Activated naive CD4-positive, alpha-beta T cell treated with anti-CD3 and anti-CD28 coated beads for 36 hours (primary cell): ENCODE results near the gene PEX14. TPM values are rescaled to one million over a fixed set of nuclear protein-coding genes. Genes with fewer than 3 reads are reported as not detected.

Source experiments
- CTCF ChIA-PET: fragments of 350-600 bp; sonication (Branson Sonifier 250); formaldehyde crosslinking; loops from one replicate; lab custom pipeline; 2021; ENCODE audit warnings: antibody characterized with exemption; lab: Charles Lee
- DNase-seq: peaks from one replicate; pipeline ENCODE4 v3.0.0-alpha.2; 2020
- H3K27ac Mint-ChIP-seq: one replicate; pipeline ENCODE4 v1.8.0; 2021; ENCODE audit warnings: mild to moderate bottlenecking, mixed read lengths
- H3K27me3 Mint-ChIP-seq: one replicate; pipeline ENCODE4 v1.8.0; 2021; ENCODE audit warnings: low read depth, mixed read lengths
- H3K36me3 Mint-ChIP-seq: one replicate; pipeline ENCODE4 v1.8.0; 2021; ENCODE audit warnings: low read depth, mixed read lengths
- H3K4me1 Mint-ChIP-seq: one replicate; pipeline ENCODE4 v1.8.0; 2021; ENCODE audit warnings: low read depth, mixed read lengths
- H3K4me3 Mint-ChIP-seq: one replicate; pipeline ENCODE4 v1.8.0; 2021; ENCODE audit warnings: mild to moderate bottlenecking, moderate library complexity, mixed read lengths
- H3K9me3 Mint-ChIP-seq: one replicate; pipeline ENCODE4 v1.8.0; 2021; ENCODE audit warnings: mixed read lengths
- intact Hi-C: fragments of 100-400 bp; cut with micrococcal nuclease; formaldehyde crosslinking; loops from one replicate; pipeline ENCODE4 v1.15.1; 2023
- total RNA-seq, 2 experiments: library from RNA; stranded (reverse); gene quantifications; one replicate each; pipeline ENCODE4 v1.2.3, GENCODE V29; 2021

PEX14 gene
- total RNA-seq, 2 experiments from 2014 or later: 15.8 to 17.2 TPM

GRCh38 chr1:10649517-10650201, 174.9 kb downstream of the PEX14 start:
- no peak for DNase-seq
- Mint-ChIP-seq H3K4me1 (no peaks in the 10 kb centered on the region), H3K36me3 (no peaks in the 10 kb centered on the region), H3K9me3 (no peaks in the 10 kb centered on the region), H3K27ac (no peak overlapping the region), H3K27me3 (no peaks in the 10 kb centered on the region), H3K4me3 (no peak overlapping the region)
- CTCF ChIA-PET: no interaction called here
- intact Hi-C loops: no loop called here

GRCh38 chr1:10650556-10651388, 176.0 kb downstream of the PEX14 start:
- Mint-ChIP-seq H3K9me3 (no peaks in the 10 kb centered on the region), H3K36me3 (no peaks in the 10 kb centered on the region), H3K4me3 (no peak overlapping the region), H3K27ac (no peak overlapping the region), H3K4me1 (no peaks in the 10 kb centered on the region), H3K27me3 (no peaks in the 10 kb centered on the region)
- DNase-seq: no peak
- CTCF ChIA-PET: no interaction called here
- intact Hi-C loops: no loop called here

- no peaks in the 10 kb centered on the region for H3K9me3 Mint-ChIP-seq
- H3K4me3 Mint-ChIP-seq: no peak overlapping the region
Measured at GRCh38 chr1:10651389-10651766, 176.6 kb downstream of the PEX14 start.

GRCh38 chr1:10651793-10652192, 177.0 kb downstream of the PEX14 start:
- DNase-seq: no peak
- Mint-ChIP-seq H3K9me3 (no peaks in the 10 kb centered on the region), H3K36me3 (no peaks in the 10 kb centered on the region), H3K27ac (no peak overlapping the region), H3K4me3 (no peak overlapping the region), H3K4me1 (no peaks in the 10 kb centered on the region), H3K27me3 (no peaks in the 10 kb centered on the region)
- CTCF ChIA-PET: no interaction called here
- intact Hi-C loops: no loop called here

More at GRCh38 chr1:10651389-10651766, 176.6 kb downstream of the PEX14 start:
- H3K27ac Mint-ChIP-seq: no peak overlapping the region
- H3K36me3 Mint-ChIP-seq: no peaks in the 10 kb centered on the region
- no peaks in the 10 kb centered on the region for H3K4me1 Mint-ChIP-seq
- DNase-seq: no peak
- H3K27me3 Mint-ChIP-seq: no peaks in the 10 kb centered on the region
- CTCF ChIA-PET: no interaction called here
- intact Hi-C loops: no loop called here

GRCh38 chr1:10652626-10653025, 177.9 kb downstream of the PEX14 start:
- H3K9me3 Mint-ChIP-seq: no peaks in the 10 kb centered on the region
- no peaks in the 10 kb centered on the region for H3K36me3 Mint-ChIP-seq
- intact Hi-C loops: no loop called here
- CTCF ChIA-PET: no interaction called here
- H3K27me3 Mint-ChIP-seq: no peaks in the 10 kb centered on the region
- no peak overlapping the region for H3K27ac Mint-ChIP-seq
- no peaks in the 10 kb centered on the region for H3K4me1 Mint-ChIP-seq
- H3K4me3 Mint-ChIP-seq: no peak overlapping the region
- DNase-seq: no peak

GRCh38 chr1:10653370-10654125, 178.8 kb downstream of the PEX14 start:
- H3K27me3 Mint-ChIP-seq: no peaks in the 10 kb centered on the region
- CTCF ChIA-PET: interaction anchor here (0.6 kb wide), 1 partner anchor 197 kb away, joined by 3 read pairs; no protein-coding TSS in a partner anchor
- no peaks in the 10 kb centered on the region for H3K9me3 Mint-ChIP-seq
- H3K36me3 Mint-ChIP-seq: no peaks in the 10 kb centered on the region
- H3K4me1 Mint-ChIP-seq: no peaks in the 10 kb centered on the region
- H3K4me3 Mint-ChIP-seq: no peak overlapping the region
- DNase-seq: no peak
- H3K27ac Mint-ChIP-seq: no peak overlapping the region
- intact Hi-C loops: no loop called here

GRCh38 chr1:10655002-10655401, 180.3 kb downstream of the PEX14 start:
- H3K4me1 Mint-ChIP-seq: no peaks in the 10 kb centered on the region
- H3K27me3 Mint-ChIP-seq: no peaks in the 10 kb centered on the region
- intact Hi-C loops: no loop called here
- H3K9me3 Mint-ChIP-seq: no peaks in the 10 kb centered on the region
- H3K36me3 Mint-ChIP-seq: no peaks in the 10 kb centered on the region
- CTCF ChIA-PET: no interaction called here
- no peak for DNase-seq
- H3K27ac Mint-ChIP-seq: no peak overlapping the region
- no peak overlapping the region for H3K4me3 Mint-ChIP-seq

- Mint-ChIP-seq H3K9me3 (no peaks in the 10 kb centered on the region), H3K36me3 (no peaks in the 10 kb centered on the region), H3K4me3 (no peak overlapping the region), H3K4me1 (no peaks in the 10 kb centered on the region), H3K27me3 (no peaks in the 10 kb centered on the region), H3K27ac (no peak overlapping the region)
- intact Hi-C loops: no loop called here
- DNase-seq: no peak
- CTCF ChIA-PET: no interaction called here
Measured at GRCh38 chr1:10656431-10656830, 181.7 kb downstream of the PEX14 start.

- intact Hi-C loops: no loop called here
- H3K4me3 Mint-ChIP-seq: no peak overlapping the region
Measured at GRCh38 chr1:10657088-10657847, 182.5 kb downstream of the PEX14 start.

GRCh38 chr1:10658396-10659066, 183.8 kb downstream of the PEX14 start:
- H3K27ac Mint-ChIP-seq: no peak overlapping the region
- H3K27me3 Mint-ChIP-seq: no peaks in the 10 kb centered on the region
- no peaks in the 10 kb centered on the region for H3K4me1 Mint-ChIP-seq
- no peaks in the 10 kb centered on the region for H3K9me3 Mint-ChIP-seq
- no peak for DNase-seq
- H3K4me3 Mint-ChIP-seq: no peak overlapping the region
- H3K36me3 Mint-ChIP-seq: no peaks in the 10 kb centered on the region
- intact Hi-C loops: no loop called here
- CTCF ChIA-PET: no interaction called here

More at GRCh38 chr1:10657088-10657847, 182.5 kb downstream of the PEX14 start:
- Mint-ChIP-seq H3K27ac (no peak overlapping the region), H3K36me3 (no peaks in the 10 kb centered on the region), H3K9me3 (no peaks in the 10 kb centered on the region), H3K4me1 (no peaks in the 10 kb centered on the region), H3K27me3 (no peaks in the 10 kb centered on the region)
- no peak for DNase-seq
- CTCF ChIA-PET: no interaction called here

- Mint-ChIP-seq H3K4me1 (no peaks in the 10 kb centered on the region), H3K9me3 (no peaks in the 10 kb centered on the region), H3K27ac (no peak overlapping the region), H3K4me3 (no peak overlapping the region), H3K36me3 (no peaks in the 10 kb centered on the region), H3K27me3 (no peaks in the 10 kb centered on the region)
- no peak for DNase-seq
- CTCF ChIA-PET: no interaction called here
- intact Hi-C loops: no loop called here
Measured at GRCh38 chr1:10659218-10659617, 184.5 kb downstream of the PEX14 start.
